ENCODE data around the gene JAZF1. TPM values are rescaled to one million over a fixed set of nuclear protein-coding genes. Genes with fewer than 3 reads are reported as not detected.
"Not testable (repeated sequence)": the region's sequence is repeated elsewhere in the genome, so short reads cannot be mapped to it uniquely, and the experiment has no call there.

Gene JAZF1
- polyA plus RNA-seq, 1 donor = 11.4 TPM

DNA sequence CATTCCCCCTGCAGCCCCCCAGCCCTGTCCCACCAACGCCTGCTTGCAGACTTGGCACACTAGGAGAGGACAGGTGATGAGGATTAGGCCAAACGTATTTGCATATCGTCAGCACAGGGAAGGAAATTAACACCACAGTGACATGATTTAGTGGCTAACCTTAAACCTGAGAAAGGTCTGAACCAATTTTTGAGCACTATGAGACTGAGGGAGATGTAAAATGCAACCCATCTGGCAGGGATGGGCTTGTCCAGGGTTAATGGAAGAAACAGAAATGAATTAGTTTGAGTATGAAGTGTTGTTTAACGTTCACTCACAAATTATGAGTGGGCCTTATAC, 257.0 kb downstream of the JAZF1 start:
- Histone ChIP-seq H3K4me3 (ENCODE audit: low read length) (no peak overlapping the region), H3K9me3 (ENCODE audit: control insufficient read depth, low read depth, low read length) (no peaks in the 10 kb centered on the region), H3K36me3 (ENCODE audit: control insufficient read depth, insufficient read depth, low read length) (no peaks in the 10 kb centered on the region), H3K27ac (ENCODE audit: low read length) (no peak overlapping the region), H3K27me3 (ENCODE audit: control insufficient read depth, insufficient read depth, low read length) (peaks cover 4% of the 10 kb centered on the region), H3K4me1 (ENCODE audit: control insufficient read depth, insufficient read depth, low read length) (no peaks in the 10 kb centered on the region)
- WGBS (ENCODE audit: insufficient coverage, low lambda C conversion rate) = 83% methylated on average over 2 of the region's 4 CpGs
- no peak for DNase-seq

DNA sequence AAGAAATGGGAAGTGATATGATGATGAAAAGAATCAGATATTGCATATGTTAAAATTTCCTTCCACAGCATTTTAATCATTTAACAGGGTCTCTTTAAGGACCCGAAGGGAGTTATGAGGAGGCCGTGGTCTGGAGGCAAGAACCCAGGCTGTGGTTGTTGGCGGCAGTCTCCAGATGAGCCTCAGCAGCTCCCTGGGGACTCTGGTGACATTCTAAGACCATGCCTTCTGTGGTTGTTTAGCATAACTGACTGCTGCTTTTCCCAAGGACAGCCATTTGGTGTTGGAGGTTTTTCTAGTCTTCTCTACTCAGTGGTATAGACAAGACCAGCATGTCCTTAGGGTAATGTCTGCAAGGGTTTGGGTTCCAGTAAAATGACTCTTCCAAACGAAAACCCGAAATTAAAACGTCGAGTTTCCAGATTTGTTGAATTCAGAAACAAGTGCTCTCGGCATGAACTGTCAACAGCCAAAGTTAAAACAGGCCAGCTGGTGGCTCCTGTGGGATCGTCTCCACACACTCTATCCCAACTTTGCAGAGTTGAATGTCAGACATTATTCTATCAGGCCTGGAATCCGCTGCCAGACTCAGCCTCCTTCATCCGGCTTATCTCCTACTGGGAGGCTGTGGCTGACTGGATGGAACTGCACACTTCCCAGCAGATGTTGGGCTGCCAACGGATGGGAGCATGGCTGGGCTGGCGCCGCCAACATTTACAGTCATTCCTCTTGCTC, 257.5 kb downstream of the JAZF1 start:
- no peak overlapping the region for H3K27ac ChIP-seq (ENCODE audit: low read length)
- no CpG with 5 or more reads among the region's 14 CpGs for WGBS (ENCODE audit: insufficient coverage, low lambda C conversion rate)
- no peaks in the 10 kb centered on the region for H3K4me1 ChIP-seq (ENCODE audit: control insufficient read depth, insufficient read depth, low read length)
- no peak for DNase-seq
- peaks cover 4% of the 10 kb centered on the region for H3K27me3 ChIP-seq (ENCODE audit: control insufficient read depth, insufficient read depth, low read length)
- no peaks in the 10 kb centered on the region for H3K36me3 ChIP-seq (ENCODE audit: control insufficient read depth, insufficient read depth, low read length)
- H3K4me3 ChIP-seq (ENCODE audit: low read length) = no peak overlapping the region
- no peaks in the 10 kb centered on the region for H3K9me3 ChIP-seq (ENCODE audit: control insufficient read depth, low read depth, low read length)

DNA sequence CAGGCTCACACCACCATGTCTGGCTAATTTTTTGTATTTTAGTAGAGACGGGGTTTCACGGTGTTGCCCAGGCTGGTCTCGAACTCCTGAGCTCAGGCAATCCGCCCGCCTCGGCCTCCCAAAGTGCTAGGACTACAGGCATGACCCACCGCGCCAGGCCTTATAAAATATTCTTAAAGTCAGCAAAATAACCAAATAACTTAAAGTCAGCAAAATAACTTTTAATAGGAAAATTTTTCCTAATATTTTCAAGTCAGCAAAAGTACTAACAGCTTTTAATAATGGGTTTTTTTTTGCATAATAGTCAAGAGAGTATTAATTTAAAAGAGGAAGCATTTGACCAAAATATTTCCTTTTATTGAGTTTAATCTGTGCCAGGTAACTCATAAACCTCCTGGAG, 258.2 kb downstream of the JAZF1 start:
- H3K4me1 ChIP-seq (ENCODE audit: control insufficient read depth, insufficient read depth, low read length); H3K36me3 ChIP-seq (ENCODE audit: control insufficient read depth, insufficient read depth, low read length); H3K9me3 ChIP-seq (ENCODE audit: control insufficient read depth, low read depth, low read length); H3K27me3 ChIP-seq (ENCODE audit: control insufficient read depth, insufficient read depth, low read length); H3K27ac ChIP-seq (ENCODE audit: low read length); H3K4me3 ChIP-seq (ENCODE audit: low read length); DNase-seq: not testable (repeated sequence)
- WGBS (ENCODE audit: insufficient coverage, low lambda C conversion rate) = no CpG with 5 or more reads among the region's 8 CpGs

DNA sequence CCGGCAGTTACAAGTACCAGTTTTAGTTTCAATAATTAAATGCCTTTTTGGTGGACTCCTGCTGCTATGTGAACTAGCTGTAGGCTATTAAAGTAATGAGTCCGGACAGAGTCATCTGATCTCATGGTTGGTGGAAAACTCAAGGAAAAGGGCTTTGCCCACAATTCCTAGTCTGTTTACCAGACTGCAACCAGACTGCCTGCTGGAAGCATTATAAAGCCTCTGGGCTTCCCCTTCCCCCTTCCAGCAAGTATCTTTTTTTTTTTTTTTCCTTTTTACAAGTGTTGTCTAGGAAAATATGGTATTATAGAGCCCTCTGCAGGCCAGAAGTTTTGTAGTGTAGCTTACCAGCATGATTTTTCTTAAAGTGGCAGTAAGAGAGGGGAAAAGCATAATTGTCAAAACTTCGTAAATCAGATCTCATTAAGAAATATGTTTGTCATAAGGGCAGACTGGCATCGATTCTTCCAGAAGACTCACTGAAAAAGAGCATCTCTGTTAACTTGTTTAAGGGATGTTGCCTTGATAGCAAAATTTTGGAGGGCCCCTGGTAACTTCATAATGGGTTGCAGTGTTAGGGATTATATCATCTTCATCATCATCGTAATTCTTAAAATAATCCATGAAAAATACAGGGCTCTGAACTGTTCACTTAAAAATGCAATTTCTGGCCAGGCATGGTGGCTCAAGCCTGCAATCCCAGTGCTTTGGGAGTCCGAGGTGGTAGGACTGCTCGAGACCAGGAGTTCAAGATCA, 259.3 kb downstream of the JAZF1 start:
- no peaks in the 10 kb centered on the region for H3K27me3 ChIP-seq (ENCODE audit: control insufficient read depth, insufficient read depth, low read length)
- no CpG with 5 or more reads among the region's 7 CpGs for WGBS (ENCODE audit: insufficient coverage, low lambda C conversion rate)
- no peak overlapping the region for H3K4me3 ChIP-seq (ENCODE audit: low read length)

DNA sequence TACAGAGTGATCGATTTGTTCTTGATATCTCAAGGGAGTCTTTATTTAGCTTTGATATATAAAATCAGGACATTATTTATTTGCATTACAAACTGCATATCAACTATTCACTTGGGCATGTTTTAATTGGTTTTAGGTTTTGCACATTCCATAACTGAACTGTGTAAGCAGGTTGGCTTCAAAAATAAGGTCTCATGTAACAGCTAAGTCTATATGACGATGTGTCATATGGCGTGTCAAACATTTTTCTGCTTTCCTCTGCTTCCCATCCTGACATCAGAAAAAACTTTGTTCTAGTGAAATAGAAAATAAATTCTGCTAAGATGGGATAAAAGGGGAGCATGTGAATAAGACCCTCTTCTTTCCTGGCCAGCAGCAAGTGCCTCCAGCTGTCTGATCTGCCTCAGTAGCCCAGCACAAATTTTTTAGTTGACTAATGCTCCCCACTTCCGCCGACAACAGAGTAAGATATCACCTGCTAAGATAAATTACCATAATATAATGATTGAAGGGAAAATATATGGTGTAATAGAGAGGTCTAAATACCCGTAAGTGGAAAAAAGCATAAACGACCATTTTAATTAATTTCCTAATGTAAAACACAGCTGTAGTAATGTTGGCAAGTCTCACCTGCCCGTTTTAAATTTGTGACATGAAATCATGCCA, 260.2 kb downstream of the JAZF1 start:
- H3K9me3 ChIP-seq (ENCODE audit: control insufficient read depth, low read depth, low read length) = no peaks in the 10 kb centered on the region
- H3K27me3 ChIP-seq (ENCODE audit: control insufficient read depth, insufficient read depth, low read length) = no peaks in the 10 kb centered on the region
- H3K4me1 ChIP-seq (ENCODE audit: control insufficient read depth, insufficient read depth, low read length) = no peaks in the 10 kb centered on the region
- 90% methylated on average over 5 of the region's 8 CpGs for WGBS (ENCODE audit: insufficient coverage, low lambda C conversion rate)
- no peak overlapping the region for H3K4me3 ChIP-seq (ENCODE audit: low read length)
- DNase-seq = no peak
- no peaks in the 10 kb centered on the region for H3K36me3 ChIP-seq (ENCODE audit: control insufficient read depth, insufficient read depth, low read length)
- H3K27ac ChIP-seq (ENCODE audit: low read length) = no peak overlapping the region

More for the DNA sequence above, 259.3 kb downstream of the JAZF1 start:
- Histone ChIP-seq H3K4me1 (ENCODE audit: control insufficient read depth, insufficient read depth, low read length) (no peaks in the 10 kb centered on the region), H3K36me3 (ENCODE audit: control insufficient read depth, insufficient read depth, low read length) (no peaks in the 10 kb centered on the region), H3K9me3 (ENCODE audit: control insufficient read depth, low read depth, low read length) (no peaks in the 10 kb centered on the region), H3K27ac (ENCODE audit: low read length) (no peak overlapping the region)
- peak; percentile 63 to 71 for DNase-seq

DNA sequence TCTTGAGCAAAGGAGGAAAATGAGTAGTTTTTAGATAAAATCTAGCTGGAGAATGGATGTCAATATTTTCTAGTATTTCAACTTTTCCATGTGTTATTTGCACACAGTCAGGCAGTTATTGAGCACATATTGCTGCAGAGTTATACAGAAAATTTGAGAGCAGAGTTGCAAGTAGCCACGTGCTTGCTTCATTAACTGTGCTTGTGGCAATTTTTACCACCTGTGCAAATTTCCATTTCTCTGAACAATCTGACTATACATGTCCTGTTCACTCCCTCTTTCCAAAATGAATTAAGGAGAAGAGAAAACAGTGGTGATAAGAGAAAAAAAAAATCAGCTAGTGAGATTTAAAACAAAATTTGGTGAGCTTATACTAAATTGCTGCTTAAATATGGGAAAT, 262.1 kb downstream of the JAZF1 start:
- Histone ChIP-seq H3K27ac (ENCODE audit: low read length) (no peak overlapping the region), H3K4me3 (ENCODE audit: low read length) (no peak overlapping the region), H3K36me3 (ENCODE audit: control insufficient read depth, insufficient read depth, low read length) (no peaks in the 10 kb centered on the region), H3K9me3 (ENCODE audit: control insufficient read depth, low read depth, low read length) (no peaks in the 10 kb centered on the region), H3K27me3 (ENCODE audit: control insufficient read depth, insufficient read depth, low read length) (peaks cover 2% of the 10 kb centered on the region), H3K4me1 (ENCODE audit: control insufficient read depth, insufficient read depth, low read length) (no peaks in the 10 kb centered on the region)
- no CpG with 5 or more reads among the region's 1 CpG for WGBS (ENCODE audit: insufficient coverage, low lambda C conversion rate)
- DNase-seq = no peak

DNA sequence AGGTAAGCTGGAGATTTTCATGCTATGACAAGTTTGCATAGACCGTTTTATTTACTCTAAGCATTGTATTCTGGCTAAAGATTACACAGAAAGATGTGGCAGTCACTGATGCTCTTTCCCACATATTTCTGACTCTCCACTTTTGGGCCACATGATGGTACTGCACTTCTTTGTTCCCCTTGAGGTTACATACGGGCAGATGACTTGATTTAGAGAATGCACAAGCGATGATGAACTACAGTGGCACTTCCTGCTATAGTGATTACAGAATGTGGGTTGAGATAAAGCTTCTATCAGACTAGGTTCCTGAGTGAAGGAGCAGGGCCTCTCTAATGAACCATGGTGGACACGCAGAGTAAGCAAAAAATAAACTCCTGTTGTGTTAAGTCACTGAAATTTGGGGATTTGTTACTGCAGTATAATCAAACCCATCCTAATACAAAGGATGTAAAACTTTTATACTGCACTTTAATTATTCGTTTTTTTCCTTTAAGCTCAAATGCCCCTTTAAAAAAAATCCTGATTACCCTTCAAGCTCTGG, 262.8 kb downstream of the JAZF1 start:
- no peaks in the 10 kb centered on the region for H3K9me3 ChIP-seq (ENCODE audit: control insufficient read depth, low read depth, low read length)
- WGBS (ENCODE audit: insufficient coverage, low lambda C conversion rate) = 80% methylated on average over 2 of the region's 5 CpGs
- DNase-seq = no peak
- no peaks in the 10 kb centered on the region for H3K36me3 ChIP-seq (ENCODE audit: control insufficient read depth, insufficient read depth, low read length)
- peaks cover 2% of the 10 kb centered on the region for H3K27me3 ChIP-seq (ENCODE audit: control insufficient read depth, insufficient read depth, low read length)
- no peaks in the 10 kb centered on the region for H3K4me1 ChIP-seq (ENCODE audit: control insufficient read depth, insufficient read depth, low read length)
- H3K4me3 ChIP-seq (ENCODE audit: low read length) = no peak overlapping the region
- H3K27ac ChIP-seq (ENCODE audit: low read length) = no peak overlapping the region

DNA sequence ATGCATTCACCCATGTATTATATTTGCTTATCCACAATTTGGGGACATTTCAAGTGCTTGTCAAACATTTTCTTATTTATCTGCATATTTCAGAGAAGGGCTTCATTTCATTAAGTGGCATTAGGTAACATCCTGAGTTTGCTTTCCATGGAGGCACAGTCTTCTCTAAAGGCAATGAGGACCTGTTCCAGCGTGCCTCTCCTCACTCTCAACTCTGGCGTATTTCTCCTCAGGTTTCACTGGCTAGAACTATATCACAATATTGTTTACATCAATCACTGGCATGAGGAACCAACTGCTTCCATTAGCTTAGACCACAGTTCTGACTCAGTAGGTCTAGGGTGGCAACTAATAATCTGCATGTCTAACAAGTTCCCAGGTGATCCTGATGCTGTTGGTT, 263.5 kb downstream of the JAZF1 start:
- H3K27me3 ChIP-seq (ENCODE audit: control insufficient read depth, insufficient read depth, low read length) = peaks cover 2% of the 10 kb centered on the region
- DNase-seq = no peak
- H3K4me3 ChIP-seq (ENCODE audit: low read length) = no peak overlapping the region
- 100% methylated on average over 1 of the region's 2 CpGs for WGBS (ENCODE audit: insufficient coverage, low lambda C conversion rate)
- H3K27ac ChIP-seq (ENCODE audit: low read length) = no peak overlapping the region
- H3K4me1 ChIP-seq (ENCODE audit: control insufficient read depth, insufficient read depth, low read length) = no peaks in the 10 kb centered on the region
- H3K36me3 ChIP-seq (ENCODE audit: control insufficient read depth, insufficient read depth, low read length) = no peaks in the 10 kb centered on the region
- H3K9me3 ChIP-seq (ENCODE audit: control insufficient read depth, low read depth, low read length) = no peaks in the 10 kb centered on the region

DNA sequence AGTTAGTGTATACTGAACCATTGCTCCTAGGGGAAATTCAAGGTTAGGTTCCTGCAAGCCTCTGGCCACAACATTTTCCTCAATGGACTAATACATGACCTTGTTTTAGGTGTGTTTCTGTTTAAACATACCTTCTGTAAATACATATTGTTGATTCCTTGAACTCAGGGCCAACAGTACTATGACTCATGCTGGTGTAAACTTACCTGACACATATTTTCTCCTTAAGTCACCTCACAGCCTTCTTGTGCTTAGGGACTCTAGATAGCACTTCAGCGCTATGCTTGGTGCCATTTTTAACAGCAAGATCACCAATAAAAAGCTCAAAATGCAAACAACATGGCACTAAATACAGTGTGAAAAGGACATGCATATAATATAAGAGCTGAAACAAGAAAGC, 264.2 kb downstream of the JAZF1 start:
- H3K27ac ChIP-seq (ENCODE audit: low read length) = no peak overlapping the region
- H3K4me1 ChIP-seq (ENCODE audit: control insufficient read depth, insufficient read depth, low read length) = no peaks in the 10 kb centered on the region
- no peaks in the 10 kb centered on the region for H3K36me3 ChIP-seq (ENCODE audit: control insufficient read depth, insufficient read depth, low read length)
- H3K27me3 ChIP-seq (ENCODE audit: control insufficient read depth, insufficient read depth, low read length) = peaks cover 2% of the 10 kb centered on the region
- DNase-seq = no peak
- no CpG with 5 or more reads among the region's 1 CpG for WGBS (ENCODE audit: insufficient coverage, low lambda C conversion rate)
- no peaks in the 10 kb centered on the region for H3K9me3 ChIP-seq (ENCODE audit: control insufficient read depth, low read depth, low read length)
- H3K4me3 ChIP-seq (ENCODE audit: low read length) = no peak overlapping the region

DNA sequence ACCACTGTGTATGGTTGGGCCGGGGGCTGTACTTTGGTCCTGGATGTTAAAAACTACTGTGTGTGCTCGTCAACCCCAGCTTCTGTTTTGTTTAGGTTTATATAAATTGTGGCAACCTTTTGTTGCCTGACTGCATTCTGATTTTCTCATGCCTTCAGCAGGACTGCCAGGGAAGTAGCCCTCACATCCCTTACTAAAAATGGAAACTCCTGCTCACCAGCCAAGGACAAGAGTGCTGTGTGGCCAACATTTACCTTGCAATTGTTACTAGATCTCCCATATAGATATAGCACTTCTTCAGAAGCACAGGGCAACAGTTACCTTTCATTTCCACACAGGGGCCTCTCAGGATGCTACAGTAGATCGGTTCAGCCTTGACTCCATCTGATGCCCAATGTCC, 266.2 kb downstream of the JAZF1 start:
- Histone ChIP-seq H3K4me3 (ENCODE audit: low read length) (no peak overlapping the region), H3K9me3 (ENCODE audit: control insufficient read depth, low read depth, low read length) (no peaks in the 10 kb centered on the region), H3K27me3 (ENCODE audit: control insufficient read depth, insufficient read depth, low read length) (peaks cover 2% of the 10 kb centered on the region), H3K4me1 (ENCODE audit: control insufficient read depth, insufficient read depth, low read length) (no peaks in the 10 kb centered on the region), H3K27ac (ENCODE audit: low read length) (no peak overlapping the region), H3K36me3 (ENCODE audit: control insufficient read depth, insufficient read depth, low read length) (no peaks in the 10 kb centered on the region)
- no peak for DNase-seq
- no CpG with 5 or more reads among the region's 3 CpGs for WGBS (ENCODE audit: insufficient coverage, low lambda C conversion rate)

Data from large intestine (tissue), 3 donors.